Stomach (tissue), 8 donors: Measurements from ENCODE around the gene CEP72. TPM values are rescaled to one million over a fixed set of nuclear protein-coding genes. Genes with fewer than 3 reads are reported as not detected.

Source experiments
- polyA plus RNA-seq, 3 donors: library from polyadenylated mRNA; stranded (reverse); fragments of 200-250 nt; gene quantifications; one replicate each; pipeline ENCODE4 v1.2.3, GENCODE V29; 2013
- total RNA-seq, 5 donors: library from RNA; depleted of rRNA; stranded (reverse); fragments of >200 nt; gene quantifications; one replicate each; pipeline versions ENCODE4 v1.1.0 to v1.2.3, GENCODE V29; 2014 to 2016
- donor health status: healthy with polysubstance abuse.
- donor health status: Bipolar disorder and iron deficiency.
- donor health status: healthy.

Gene CEP72
- total and polyA plus RNA-seq, 8 donors = 0.14 to 11.1 (median 2.1) TPM

Other genes starting within 250 kb of the CEP72 start
- 100 to 1,000 TPM in 1 of 5 donors, 10 to 100 TPM in 4; 52.7 to 133 (median 77.7) TPM for gene EXOC3, start 169.2 kb upstream of the CEP72 start, total RNA-seq
- gene EXOC3, start 169.2 kb upstream of the CEP72 start, polyA plus RNA-seq = 10 to 100 TPM; 29.9 to 38.8 (median 33.6) TPM
- 100 to 1,000 TPM in 2 of 5 donors, 10 to 100 TPM in 2, 1 to 10 TPM in 1; 7.8 to 142 (median 68.0) TPM for gene SLC9A3, start 87.9 kb upstream of the CEP72 start, total RNA-seq
- 10 to 100 TPM in 1 of 3 donors, 1 to 10 TPM in 2; 2.7 to 15.7 (median 5.9) TPM for gene SLC9A3, start 87.9 kb upstream of the CEP72 start, polyA plus RNA-seq
- gene TPPP, start 81.0 kb downstream of the CEP72 start, total RNA-seq = 10 to 100 TPM in 1 of 5 donors, 1 to 10 TPM in 4; 2.4 to 11.0 (median 5.2) TPM
- gene TPPP, start 81.0 kb downstream of the CEP72 start, polyA plus RNA-seq = 1 to 10 TPM; 1.2 to 1.7 (median 1.3) TPM
- 10 to 100 TPM in 3 of 5 donors, 1 to 10 TPM in 2; 1.8 to 42.4 (median 11.7) TPM for gene ZDHHC11B, start 172.4 kb downstream of the CEP72 start, total RNA-seq
- gene ZDHHC11B, start 172.4 kb downstream of the CEP72 start, polyA plus RNA-seq = 10 to 100 TPM in 1 of 3 donors, 1 to 10 TPM in 1, under 1 TPM in 1; 0.93 to 11.5 (median 1.2) TPM
- 10 to 100 TPM in 3 of 5 donors, 1 to 10 TPM in 2; 1.8 to 35.2 (median 18.9) TPM for gene ZDHHC11, start 238.6 kb downstream of the CEP72 start, total RNA-seq
- 10 to 100 TPM in 1 of 3 donors, 1 to 10 TPM in 2; 1.6 to 13.9 (median 2.4) TPM for gene ZDHHC11, start 238.6 kb downstream of the CEP72 start, polyA plus RNA-seq